HG03575 (cell line): ENCODE results near the gene MYH13.

Source experiments
- ATAC-seq: cut with Tn5 transposase; IDR thresholded peaks from one replicate; pipeline ENCODE4 v1.9.1; 2021; ENCODE audit not compliant: unreplicated experiment, insufficient number of reproducible peaks, low FRiP score; ENCODE audit errors: extremely low read depth

Gene MYH13

DNA sequence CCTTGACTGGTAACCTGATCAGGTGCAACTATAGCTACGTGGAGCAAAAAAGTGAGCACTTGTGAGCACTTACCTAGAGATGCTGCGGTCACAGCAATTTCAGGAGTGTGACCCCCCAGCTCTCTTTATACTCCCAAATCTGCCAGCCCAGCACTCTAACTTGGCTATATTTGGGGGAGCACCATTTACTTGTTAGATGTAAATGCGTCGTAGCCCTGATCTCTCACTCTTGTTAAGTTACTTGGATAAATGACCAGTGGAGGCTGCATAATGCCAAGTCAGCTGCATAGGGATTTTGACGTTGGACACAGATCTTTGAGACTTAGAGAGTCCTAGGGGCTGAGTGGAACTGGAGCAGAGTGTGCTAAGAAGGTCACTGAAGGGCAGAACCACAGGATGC, at the start of gene MYH13:
TSS of gene MYH13 (minus strand) at position 101 of the 400 bp plus-strand sequence. CDS start 8,476 bp downstream, outside the sequence.
- ATAC-seq = no peak

DNA sequence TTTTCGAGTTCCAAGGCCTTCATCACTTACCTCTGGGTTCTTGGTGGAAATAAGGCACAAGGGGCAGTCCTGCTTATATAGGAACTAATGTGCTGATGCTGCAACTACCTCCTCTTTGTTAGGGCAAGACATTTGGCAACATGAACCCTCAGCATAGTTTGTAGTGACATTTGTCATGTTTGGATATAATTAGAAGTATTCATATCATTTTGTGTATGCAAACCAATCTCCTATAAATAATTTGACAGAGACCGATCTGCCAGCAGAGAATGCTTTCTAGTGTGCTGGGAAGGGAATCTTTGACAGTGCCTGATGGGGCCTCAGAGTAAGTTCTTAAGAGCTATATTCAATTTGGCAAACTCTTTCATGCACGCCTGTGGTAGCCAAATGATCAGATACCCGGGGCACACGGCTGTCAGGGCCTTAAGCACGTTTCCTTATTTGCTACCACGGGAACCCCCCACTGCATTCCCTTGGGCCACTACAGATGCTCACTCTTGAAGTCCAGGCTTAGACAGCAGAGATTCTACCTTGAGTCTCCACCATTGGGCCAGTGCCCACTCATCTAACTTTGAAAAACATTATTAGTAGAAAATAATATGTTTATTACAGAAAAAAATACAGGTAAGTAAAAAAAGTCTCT, 49.2 kb upstream of the MYH13 start, which contains the start of gene MYH8:
TSS of gene MYH8 (minus strand) at position 51 of the 643 bp plus-strand sequence. CDS start 1,723 bp downstream, outside the sequence.
- ATAC-seq = no peak

DNA sequence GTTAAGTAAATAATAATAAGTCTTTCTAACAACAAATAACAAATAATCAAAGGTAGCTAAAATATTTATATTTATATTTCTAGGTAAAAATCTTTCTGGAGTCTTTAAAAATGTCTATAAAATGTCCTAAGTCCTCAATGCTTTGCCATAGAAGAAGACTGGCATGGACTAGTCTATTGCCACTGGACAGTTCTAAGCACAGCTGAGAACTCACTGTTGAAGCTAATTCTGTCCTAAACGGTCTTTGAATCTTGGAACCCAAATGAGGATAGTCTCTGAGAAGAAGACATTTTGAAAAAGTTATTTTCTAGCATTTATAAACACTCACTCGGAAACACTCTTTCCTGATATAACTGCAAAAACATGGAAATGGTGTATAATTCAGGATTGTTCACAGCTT, 48.4 kb upstream of the MYH13 start:
- no peak for ATAC-seq

DNA sequence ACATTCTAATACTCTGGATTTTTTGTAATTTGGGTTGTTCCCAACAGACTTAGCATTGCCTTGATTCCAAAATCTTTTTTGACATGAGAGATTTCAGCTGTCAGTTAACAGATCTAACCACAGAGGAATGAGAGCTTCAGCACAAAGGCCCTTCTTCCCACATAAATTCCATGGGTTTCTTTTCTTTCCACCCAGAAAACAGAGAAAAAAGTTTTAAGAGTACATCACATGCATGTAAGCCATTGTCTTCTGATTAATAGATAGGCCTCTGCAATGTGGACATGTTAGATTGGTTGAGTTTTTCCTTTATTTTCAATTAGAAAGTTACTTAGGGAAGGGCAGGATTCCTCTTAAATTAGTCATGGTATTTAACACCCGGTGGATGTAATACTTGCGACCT, 48.0 kb upstream of the MYH13 start:
- no peak for ATAC-seq

DNA sequence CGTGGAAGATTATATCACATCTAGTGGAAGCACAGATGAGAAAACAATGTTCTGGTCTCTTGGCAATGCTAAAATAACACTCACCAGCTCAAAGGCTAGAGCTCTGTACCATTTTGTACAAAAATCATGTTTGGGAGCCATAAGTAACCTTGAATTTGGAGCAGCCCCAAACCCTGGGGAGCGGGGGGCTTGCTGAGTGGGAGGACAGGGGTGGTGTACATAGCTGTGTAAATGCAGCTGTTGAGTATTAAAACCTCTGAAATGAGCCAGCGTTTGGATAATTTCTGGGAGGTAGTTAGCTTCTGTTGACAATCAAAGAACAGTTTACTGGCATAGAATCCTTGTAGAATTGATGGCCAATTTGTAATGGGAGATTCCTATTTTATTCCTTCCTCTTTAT, 44.6 kb upstream of the MYH13 start:
- ATAC-seq = no peak

DNA sequence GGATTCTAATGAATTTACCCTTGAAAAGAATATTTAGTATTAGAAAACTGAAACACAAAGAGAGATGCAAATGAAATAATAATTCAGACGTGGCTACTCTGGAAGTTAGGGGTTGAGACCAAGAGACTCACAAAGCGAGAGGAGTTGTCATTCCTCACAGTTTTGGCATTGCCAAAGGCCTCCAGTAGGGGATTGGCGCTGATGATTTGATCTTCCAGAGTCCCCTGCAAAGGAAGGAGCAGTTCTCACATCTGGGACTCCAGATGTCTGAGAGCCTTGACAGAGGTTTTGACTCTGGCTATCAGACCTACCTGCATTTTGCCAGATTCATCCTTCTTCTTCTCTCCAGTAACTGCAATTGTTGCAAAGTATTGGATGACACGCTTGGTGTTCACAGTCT, 42.4 kb upstream of the MYH13 start:
- no peak for ATAC-seq

DNA sequence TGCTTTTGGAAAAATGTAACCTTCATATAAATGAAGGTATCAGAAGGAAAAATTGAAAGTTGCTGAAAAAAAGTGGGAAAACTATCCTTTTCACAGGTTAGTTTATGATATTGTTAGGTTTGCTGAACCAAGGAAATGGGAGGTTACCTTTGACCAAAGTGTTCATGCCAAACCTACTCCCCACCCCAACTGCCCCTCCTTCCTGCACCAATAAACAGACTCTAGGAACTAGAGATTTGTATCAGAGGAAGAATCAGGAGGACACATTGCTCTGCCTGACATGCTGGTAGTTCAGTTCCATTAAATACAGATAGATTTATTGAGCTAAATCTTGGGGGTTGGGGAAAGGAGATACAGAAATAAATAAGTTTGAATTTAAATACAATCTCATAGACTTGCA, 30.8 kb upstream of the MYH13 start:
- ATAC-seq = no peak

DNA sequence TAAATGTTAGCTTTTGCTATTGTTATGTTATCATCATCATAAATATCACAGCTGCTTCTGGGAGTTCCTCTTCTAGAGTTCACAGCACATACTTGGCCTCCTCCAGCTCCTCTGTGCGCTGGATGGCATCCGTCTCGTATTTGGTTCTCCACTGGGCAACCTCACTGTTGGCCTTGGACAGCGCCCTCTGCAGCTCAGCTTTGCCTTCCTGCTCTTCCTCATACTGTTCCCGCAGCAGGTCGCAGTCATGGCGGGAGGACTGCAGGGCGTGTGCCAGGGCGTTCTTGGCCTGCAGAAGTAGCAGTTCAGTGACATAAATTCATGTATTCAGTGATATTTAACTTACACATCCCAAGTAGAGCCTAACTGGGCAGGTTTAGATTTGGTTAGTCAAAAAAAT, 25.5 kb upstream of the MYH13 start:
- no peak for ATAC-seq

DNA sequence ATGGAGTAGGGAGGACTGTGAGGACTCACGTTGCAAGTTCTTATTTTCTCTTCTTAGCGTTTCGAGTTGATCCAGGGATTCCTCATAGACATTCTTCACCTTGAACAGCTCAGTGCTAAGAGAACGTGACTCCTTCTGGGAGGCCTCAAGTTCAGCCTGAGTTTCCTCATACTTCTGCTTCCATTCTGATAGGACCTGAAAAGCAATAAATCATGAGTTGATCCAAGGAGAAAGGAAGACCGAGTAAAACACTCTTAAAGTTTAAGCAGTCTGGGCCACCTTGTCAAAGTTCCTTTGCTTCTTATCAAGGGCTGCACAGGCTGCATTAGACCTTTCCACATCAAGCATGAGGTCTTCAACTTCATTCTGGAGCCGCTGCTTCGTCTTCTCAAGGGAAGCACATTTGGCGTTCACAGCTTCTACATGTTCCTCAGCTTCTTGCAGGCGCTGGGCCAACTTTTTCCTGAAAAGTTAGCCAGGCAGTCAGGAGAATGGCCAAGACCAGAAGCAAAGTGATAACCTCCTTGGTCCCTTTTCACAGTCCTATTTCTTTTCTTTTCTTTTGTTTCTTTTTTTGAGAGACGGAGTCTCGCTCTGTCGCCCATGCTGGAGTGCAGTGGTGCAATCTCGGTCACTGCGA, 23.8 kb upstream of the MYH13 start:
- no peak for ATAC-seq

DNA sequence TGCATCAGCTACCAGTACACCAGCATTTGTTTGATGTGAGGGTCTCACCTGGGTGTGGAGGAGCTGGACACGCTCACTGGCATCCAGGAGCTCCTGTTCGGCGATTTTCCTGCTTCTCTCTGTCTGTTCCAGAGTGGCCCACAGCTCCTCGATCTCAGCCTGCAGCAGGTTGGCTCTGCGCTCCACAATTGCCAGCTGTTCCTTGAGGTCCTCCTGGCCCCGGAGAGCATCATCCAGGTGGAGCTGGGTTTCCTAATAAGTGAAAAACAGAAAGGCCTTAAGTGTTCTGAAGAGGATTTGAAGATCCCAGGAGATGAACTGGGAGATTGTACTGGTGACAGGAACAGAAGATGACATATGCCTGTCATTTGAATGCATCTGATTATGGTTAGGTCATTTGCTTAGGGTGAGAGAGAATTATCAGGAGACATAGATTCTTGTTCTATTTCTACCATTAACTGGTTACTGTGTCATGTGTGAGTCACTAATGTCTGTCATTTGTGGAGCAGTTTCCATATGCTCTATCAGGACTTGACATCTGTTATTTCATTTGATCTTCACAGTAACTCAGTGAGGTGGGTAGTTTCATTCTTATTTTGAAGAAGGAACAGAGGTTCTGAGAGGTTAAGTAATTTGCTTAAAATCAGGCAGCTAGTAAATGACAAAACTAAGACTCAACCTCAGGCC, 21.5 kb upstream of the MYH13 start:
- no peak for ATAC-seq

DNA sequence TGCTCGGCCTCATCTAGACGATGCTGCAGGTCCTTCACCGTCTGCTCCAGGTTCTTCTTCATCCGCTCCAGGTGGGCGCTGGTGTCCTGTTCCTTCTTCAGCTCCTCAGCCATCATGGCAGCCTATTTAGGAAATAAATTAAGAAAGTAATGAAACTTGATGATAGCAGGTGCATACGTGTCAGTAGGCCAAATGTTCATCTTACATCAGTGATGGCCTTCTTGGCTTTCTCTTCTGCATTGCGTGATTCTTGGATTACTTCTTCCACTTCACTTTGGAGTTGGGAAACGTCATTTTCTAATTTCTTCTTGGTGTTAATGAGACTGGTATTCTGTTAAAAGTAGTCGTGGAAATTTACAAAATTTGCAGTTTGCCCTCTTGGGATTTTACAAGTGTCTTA, 20.1 kb upstream of the MYH13 start:
- ATAC-seq = no peak

DNA sequence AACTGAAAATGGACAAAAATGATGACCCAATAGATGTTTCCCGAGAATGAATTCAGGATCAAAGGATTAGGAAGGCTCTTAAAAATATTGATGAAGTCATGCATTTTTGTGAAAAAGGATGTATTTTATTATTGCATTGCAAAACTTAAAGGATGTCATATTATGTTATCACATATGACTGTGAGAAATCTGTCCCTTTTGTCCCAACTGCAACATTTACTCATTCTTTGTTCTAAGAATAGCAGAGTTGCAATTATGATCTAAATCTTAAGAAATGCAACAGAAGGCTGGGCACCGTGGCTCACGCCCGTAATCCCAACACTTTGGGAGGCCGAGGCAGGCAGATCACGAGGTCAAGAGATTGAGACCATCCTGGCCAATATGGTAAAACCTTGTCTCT, 13.1 kb upstream of the MYH13 start:
- ATAC-seq = no peak

DNA sequence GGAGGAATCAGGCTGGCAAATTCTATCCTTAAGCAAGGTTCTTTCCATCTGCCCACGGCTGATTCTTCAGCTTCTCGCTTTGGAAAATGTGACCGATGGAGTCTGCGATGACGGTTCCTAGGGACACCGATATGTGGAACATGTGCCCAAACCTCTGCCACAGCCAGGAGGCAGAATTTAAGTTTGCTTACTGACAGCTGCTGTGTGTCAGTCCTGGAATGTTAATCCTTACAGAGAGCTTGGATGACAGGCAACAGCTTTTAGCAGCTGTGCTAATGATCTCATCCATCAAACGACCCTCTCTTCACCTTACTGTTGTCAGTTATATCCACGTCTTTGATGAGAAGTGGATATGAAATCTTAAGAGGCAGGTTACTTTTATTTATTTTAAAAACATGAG, 11.4 kb upstream of the MYH13 start:
- no peak for ATAC-seq

DNA sequence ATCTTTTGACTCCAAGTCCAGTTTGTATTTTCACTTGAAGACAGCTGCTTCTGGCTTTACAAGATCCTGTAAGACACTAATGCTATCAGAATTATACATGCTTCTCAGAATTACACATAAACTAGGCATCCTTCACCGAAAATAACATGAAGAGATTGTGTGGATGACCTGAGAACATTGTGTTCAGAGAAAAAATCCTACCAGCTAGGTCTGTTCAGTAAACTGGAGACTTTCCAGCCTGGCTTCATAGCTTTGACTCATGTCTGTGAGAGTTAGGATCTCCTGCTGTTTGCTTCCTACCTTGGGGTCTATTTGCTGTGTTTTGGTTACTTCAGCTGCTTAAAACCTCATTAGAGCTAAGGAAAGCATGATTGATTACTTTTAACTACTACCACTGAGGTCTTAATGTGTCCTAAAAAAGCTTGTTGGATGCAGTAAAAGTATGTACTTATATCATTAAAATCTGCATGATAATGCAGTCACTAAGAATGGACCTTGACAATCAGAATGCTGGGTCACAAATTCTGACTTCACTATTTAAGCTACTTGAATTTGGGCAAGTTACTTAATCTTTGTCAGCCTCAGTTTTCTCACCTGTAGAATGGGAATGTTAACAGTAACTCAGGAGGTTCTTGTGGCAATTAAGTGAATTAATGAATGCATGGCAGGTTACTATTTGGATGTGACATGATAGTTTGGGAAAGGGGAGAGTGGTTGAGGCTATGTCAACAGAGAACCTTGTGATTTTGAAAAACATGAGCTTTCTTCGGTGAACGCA, 8.0 kb upstream of the MYH13 start:
- no peak for ATAC-seq

DNA sequence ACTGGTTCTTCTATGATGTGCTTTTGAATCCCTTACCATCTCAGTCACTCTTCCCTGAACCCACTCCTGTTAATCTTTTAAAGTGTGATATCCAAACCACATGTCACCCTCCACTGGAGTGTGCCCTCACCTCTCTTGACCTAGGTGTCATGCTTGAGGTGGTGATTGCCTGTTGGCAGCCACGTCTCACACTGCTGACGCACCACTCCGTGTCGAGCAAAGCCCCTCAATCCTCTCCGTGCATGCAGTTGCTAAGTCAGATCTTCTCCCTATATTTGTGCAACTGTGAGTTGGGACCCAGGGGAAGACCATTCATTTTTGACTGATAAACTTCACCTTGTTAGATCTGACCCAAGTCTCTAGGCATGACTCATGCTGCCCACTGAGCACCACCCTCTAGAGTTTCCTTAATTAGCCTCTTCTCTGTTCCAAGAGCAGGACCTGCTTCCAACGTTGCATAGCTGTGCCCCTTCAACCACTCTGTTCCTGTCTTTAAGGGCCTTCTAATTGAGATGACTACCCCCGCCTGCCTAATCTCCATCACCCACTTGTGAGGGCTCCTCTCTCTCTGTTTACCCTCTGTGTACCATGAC, 2.7 kb downstream of the MYH13 start:
- ATAC-seq = no peak

DNA sequence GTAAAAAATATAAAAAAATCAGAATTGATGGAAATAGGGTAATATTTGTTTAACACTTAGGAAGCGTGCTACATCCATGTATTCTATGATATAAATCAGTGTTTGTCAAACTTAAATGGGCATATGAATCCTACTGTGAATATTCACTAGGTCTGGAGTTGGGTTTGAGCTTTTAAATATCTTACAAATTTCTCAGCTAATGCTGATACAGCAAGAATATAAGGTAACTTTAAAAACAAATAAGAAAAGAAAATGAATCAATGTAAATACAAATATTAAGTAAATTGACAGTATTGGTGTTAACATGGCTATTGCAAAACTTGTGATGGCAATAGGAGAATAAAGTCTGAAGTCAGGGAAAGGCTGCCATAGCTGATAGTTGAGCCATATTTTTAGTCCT, 3.6 kb downstream of the MYH13 start:
- no peak for ATAC-seq

DNA sequence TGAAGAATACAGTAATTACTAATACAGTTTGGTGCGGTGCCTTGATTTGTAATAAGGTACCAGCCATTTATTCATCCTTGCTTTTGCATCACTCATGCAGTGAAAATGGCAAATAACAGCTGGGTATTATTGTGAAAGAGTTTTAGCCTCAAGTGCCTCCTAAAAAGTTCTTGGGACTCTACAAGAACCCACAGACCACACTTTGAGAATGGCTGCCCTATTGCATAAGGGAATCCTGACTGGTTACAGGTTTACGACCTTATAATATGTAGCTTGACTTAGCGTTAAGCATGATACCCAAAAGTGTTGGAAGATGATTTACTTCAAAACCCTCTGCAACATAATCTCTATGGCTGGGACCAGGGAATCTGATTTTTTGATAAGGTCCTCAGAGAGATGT, 4.2 kb downstream of the MYH13 start:
- no peak for ATAC-seq

DNA sequence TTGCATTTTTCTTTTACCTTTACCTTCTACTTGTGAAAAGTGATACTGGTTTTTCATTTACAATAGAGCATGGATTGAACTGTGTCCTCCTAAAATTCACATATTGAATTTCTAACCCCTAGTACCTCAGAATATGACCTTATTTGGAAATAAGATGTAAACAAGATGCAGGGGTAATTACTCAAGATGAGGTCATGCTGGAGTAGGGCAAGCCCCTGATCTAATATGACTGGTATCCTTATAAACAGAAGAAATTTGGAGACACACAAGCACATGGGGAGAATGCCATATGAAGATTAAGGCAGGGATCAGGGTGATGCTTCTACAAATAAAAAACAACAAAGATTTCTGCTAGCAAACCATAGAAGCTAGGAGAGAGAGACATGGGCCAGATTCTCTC, 12.2 kb downstream of the MYH13 start:
- no peak for ATAC-seq

DNA sequence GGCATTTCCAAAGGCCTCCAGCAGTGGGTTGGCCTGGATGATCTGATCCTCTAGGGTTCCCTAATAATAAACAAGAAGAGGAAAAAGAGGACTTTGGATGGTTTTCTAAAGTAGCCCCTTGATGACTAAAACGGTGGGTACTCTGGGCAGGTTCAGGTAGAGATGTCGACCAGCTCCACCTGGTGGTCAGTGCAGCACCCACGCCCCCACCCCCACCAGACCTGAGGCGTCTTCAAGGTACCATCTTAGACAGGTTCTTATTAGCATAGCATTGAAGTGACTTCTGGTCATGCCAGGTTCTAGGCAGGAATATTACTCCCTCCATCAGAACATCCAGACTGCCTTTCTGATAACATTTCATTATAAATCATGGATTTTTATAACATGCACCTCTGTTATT, 15.0 kb downstream of the MYH13 start:
- no peak for ATAC-seq
